GM18870 (cell line): ENCODE data around the gene PDZD4.

ENCODE experiments used
- ATAC-seq: cut with Tn5 transposase; IDR thresholded peaks from one replicate; pipeline ENCODE4 v1.9.1; 2021; ENCODE audit warnings: moderate library complexity; ENCODE audit not compliant: unreplicated experiment

PDZD4 gene

DNA sequence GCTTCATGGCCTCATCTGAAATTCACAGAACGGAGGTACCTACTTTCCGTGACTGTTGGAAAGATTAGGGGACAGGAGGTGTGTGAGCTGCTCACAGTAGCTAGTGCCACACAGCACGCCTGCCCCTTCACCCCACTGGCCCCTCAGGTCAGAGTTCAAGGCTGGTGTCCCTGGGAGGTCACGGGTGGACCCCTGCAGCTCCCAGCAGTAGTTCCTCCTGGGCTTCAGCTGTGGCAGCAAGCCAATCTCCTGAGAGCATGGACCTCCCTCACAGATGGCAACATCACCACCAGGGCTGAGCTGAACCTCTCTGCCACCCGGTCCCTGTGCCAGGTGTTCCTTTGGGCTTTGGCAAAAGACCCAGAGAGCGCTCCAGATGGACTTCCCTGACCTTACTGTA is 38.0 kb downstream of the PDZD4 start:
- ATAC-seq = no peak

GRCh38 chrX:153791104-153791852 is 39.1 kb downstream of the PDZD4 start:
- ATAC-seq = no peak

- ATAC-seq = no peak
These were observed 40.7 kb downstream of the PDZD4 start for GRCh38 chrX:153789654-153790053.

GRCh38 chrX:153786669-153787068 is 43.7 kb downstream of the PDZD4 start:
- no peak for ATAC-seq

DNA sequence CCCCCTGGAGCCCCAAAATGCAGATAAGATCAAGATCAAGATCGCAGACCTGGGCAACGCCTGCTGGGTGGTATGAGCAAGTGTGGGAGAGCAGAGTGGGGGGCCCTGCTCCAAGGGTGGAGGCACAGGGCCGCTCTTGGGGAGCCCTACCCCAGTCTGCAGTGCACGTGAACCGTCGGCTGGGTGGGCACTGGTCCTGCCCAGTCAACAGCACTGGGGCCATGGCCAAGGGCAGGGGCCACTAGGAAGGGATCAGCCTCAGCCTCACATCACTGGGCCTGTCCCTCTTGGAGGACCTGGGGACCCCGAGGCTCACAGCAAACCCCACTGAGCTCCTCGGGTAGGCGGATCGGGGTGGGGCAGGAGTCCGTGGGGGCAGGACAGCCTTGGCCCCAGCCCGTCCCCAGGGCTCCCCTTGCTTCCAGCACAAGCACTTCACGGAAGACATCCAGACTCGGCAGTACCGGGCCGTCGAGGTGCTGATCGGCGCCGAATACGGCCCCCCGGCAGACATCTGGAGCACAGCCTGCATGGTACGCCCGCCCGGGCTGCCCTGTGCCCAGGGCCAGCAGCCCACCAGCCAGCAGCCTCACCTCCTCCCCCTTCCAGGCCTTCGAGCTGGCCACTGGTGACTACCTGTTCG is 45.9 kb downstream of the PDZD4 start:
- no peak for ATAC-seq

GRCh38 chrX:153783378-153784013 is 46.8 kb downstream of the PDZD4 start:
- no peak for ATAC-seq

DNA sequence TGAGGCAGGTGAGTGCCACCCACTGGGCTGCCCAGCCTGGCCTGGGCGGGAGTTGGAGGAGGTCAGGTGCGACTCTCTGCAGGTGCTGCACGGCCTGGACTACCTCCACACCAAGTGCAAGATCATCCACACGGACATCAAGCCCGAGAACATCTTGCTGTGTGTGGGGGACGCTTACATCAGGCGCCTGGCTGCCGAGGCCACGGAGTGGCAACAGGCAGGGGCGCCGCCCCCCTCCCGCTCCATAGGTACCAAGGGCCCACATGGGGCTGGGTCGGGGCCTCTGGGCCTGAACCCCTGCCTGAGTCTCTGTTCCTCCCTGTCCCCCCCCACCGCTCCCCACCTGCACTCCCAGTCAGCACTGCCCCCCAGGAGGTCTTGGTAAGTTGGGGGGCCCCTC is 47.5 kb downstream of the PDZD4 start:
- no peak for ATAC-seq

DNA sequence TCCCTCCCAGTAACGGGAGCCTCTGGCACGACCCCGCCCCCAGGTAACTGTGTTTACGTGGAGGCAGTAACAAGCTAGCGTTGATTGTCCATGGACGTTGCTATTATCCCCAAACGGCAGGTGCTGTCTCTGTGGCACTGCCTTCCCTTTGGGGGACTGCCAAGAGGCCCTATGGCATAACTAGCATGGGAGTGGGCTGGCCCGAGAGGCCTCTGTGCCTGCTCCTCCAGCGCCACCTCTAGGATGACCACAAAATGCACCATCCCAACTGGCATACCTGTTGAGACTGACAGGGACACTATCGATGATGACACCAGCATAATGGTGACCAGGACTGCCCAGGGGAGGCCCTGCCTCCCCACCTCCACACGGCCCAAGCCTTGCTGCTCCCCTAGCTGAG is 48.0 kb downstream of the PDZD4 start:
- ATAC-seq = no peak

- no peak for ATAC-seq
These were observed 48.8 kb downstream of the PDZD4 start for GRCh38 chrX:153781428-153782047.

DNA sequence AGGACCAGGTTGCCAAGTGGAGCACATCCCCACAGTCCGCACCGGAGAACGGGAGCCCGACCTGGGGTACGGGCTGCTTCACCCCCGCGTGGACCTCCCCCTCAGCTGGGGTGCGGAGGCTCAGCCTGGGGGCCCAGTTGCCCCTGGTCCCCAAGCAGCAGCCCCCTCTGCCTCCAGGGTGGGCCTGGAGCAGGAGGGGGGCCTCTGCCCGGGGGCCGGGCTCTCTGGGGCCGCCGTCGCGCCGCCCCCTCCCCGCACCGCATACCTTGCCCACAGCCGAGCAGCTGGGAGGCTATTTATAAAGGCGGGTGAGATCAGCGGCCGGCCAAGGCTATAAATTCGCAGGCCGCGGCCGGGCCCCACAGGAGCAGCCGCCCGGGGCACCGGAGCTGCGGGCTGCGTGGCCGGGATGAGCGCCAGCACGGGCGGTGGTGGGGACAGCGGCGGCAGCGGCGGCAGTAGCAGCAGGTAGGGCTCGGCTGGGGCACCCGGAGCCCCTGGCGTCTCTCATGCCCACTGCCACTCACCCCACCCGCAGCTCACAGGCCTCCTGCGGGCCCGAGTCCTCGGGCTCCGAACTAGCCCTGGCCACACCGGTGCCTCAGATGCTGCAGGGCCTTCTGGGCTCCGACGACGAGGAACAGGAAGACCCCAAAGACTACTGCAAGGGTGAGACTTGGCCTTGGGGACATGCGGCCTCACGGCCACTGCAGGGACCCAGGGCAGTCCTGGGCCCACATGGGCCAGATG is 49.5 kb downstream of the PDZD4 start, which contains the start of gene SRPK3:
TSS of gene SRPK3 (plus strand) at position 364 of the 750 bp plus-strand sequence. CDS start at position 410, 46 bp downstream.
- no peak for ATAC-seq

DNA sequence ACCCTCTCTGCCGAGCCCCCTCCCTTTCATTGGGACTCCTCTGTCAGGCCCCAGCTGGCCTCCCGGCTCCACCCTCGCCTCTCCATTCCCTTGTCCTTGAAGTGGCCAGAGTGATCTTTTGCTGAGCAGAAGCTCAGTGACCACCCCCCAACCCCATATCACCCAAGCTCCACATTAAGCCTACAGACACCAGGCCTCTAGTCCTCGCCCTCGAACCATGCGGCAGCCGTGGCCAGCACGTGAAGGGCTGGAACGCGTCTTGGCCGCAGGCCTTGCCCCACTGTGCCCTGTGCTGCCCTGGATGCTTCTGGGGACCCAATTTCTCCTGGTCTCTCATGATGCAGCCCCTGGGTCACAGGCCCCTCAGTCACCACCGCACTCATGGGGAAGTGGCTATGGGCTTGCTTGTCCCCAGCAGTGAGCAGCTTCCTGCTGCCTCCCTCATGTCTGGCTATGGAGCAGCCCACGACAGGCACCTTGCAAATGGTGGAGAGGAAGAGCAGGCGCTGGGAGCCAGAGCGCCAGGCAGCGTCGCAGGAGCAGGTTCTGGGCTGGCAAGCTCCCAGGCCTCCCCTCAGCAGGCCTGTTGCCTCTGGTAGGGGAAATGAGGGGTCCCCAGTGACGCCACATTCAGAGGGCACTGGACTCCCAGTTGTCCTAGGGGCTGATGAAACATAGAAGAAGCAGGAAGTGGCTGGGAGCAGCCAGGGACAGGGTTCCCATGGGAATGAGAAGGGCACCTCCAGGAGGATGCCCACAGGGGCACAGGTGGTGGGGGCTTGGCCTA is 50.3 kb downstream of the PDZD4 start:
- no peak for ATAC-seq

DNA sequence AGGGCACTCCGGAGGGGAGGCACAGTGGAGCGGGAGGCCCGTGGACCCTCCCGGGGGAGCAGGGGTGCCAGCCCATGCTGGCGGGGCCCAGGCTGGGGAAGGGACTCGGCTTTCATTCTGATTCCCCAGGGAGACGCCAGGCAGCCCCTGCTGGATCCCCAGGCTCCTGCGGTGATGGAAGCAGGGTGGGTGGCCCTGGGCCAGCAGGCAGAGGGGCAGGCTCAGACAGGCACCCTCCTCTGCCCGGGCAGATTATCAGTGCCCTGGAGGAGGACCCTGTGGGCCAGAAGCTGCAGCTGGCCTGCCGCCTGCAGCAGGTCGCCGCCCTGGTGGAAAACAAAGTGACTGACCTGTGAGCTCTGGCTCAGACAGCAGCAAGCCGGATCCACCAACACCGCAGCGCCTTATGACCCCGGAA is 51.7 kb downstream of the PDZD4 start:
- ATAC-seq = no peak

DNA sequence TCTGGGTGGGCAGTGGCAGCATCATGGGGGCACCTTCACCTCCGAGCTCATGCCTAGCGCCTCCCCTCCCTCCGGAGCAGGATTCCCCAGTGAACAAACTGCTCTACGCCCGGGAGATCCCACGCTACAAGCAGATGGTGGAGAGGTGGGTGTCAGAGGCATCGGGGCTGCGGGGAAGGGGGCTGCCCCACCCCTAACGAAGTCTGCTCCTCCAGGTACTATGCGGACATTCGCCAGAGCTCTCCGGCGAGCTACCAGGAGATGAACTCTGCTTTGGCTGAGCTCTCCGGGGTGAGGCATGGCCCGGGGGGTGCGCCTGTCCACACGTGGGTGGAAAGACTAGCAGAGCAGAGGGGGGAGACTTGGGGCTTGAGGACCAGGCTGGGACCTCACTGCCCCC is 52.2 kb downstream of the PDZD4 start:
- ATAC-seq = no peak

GRCh38 chrX:153777261-153778090 is 52.9 kb downstream of the PDZD4 start:
- ATAC-seq = no peak

DNA sequence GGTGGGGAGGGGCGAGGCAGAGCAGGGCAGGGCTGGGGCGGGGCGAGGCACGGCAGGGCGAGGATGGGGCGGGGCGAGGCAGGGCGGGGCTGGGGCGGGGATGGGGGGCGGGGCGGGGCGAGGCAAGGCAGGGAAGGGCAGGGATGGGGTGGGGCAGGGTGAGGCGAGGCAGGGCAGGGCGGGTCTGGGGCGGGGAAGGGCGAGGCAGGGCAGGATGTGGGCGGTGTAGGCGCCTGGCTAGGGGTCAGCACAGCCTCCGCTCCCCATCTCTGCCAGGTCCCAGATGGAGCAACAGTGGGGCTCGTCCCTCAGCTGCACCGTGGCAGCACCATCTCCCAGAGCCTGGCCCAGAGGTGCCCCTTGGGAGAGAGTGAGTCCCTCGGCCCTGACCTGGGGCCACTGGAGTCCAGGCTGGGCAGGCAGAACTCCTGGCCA is 53.7 kb downstream of the PDZD4 start:
- ATAC-seq = no peak

DNA sequence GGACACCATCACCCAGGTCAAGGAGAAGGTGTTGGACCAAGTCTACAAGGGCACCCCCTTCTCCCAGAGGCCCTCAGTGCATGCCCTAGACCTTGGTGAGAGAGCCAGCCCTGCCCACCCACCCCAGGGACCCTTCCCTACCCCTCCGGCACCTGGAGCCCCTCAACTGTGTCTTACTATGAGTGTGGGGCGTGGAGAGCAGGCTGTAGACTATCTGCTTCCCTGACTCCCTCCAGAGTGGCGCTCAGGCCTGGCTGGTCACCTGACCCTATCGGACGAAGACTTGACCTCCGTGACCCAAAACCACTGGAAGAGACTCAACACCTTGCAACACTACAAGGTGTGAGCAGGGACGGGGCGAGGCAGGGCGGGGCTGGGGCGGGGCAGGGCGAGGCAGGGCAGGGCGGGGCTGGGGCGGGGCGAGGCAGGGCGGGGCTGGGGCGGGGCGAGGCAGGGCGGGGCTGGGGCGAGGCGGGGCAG is 54.2 kb downstream of the PDZD4 start:
- no peak for ATAC-seq

- ATAC-seq = no peak
These were observed 54.8 kb downstream of the PDZD4 start for GRCh38 chrX:153775293-153776119.
